Activated T-cell treated with anti-CD3 and anti-CD28 coated beads, Interleukin-2, amount 50 U/mL, for 72 hours (primary cell): ENCODE data around the gene CCNB1IP1. TPM values are rescaled to one million over a fixed set of nuclear protein-coding genes. Genes with fewer than 3 reads are reported as not detected.
A peak's percentile ranks its signal among the peaks of the same experiment; 100 is the strongest.
"Not testable (repeated sequence)": the region's sequence is repeated elsewhere in the genome, so short reads cannot be mapped to it uniquely, and the experiment has no call there.

ENCODE experiments used
- ATAC-seq, 2 donors: fragments of 150-1000 bp; cut with Tn5 transposase; replicated peaks in 1 of 2; 2 replicates each; pipeline ENCODE4 v1.10.0; 2021; ENCODE audit warnings: moderate library complexity in 2 of 2, mild to moderate bottlenecking in 1 of 2
- DNase-seq, 2 donors: peaks; one replicate each; pipeline ENCODE4 v3.0.0; 2021 to 2022; ENCODE audit warnings: mixed read lengths in 1 of 2
- H3K27ac Mint-ChIP-seq: one replicate; pipeline ENCODE4 v1.8.0; 2022; ENCODE audit warnings: mild to moderate bottlenecking, moderate library complexity, mixed read lengths
- H3K27me3 Mint-ChIP-seq: one replicate; pipeline ENCODE4 v1.8.0; 2022; ENCODE audit warnings: low read depth, mixed read lengths
- H3K36me3 Mint-ChIP-seq, 2 donors: one replicate each; pipeline ENCODE4 v1.8.0; 2022; ENCODE audit warnings: mixed read lengths in 2 of 2, mild to moderate bottlenecking in 1 of 2; ENCODE audit not compliant: insufficient read depth in 2 of 2
- H3K4me1 Mint-ChIP-seq: one replicate; pipeline ENCODE4 v1.8.0; 2022; ENCODE audit warnings: low read depth, mixed read lengths
- H3K4me3 Mint-ChIP-seq, 2 donors: one replicate each; pipeline ENCODE4 v1.8.0; 2022; ENCODE audit warnings: mild to moderate bottlenecking in 2 of 2, mixed read lengths in 2 of 2, moderate library complexity in 2 of 2
- H3K9me3 Mint-ChIP-seq, 2 donors: one replicate each; pipeline ENCODE4 v1.8.0; 2022; ENCODE audit warnings: mixed read lengths in 2 of 2
- total RNA-seq, 2 donors: library from RNA; stranded (reverse); gene quantifications; one replicate each; pipeline ENCODE4 v1.2.3, GENCODE V29; 2022

Gene CCNB1IP1
- total RNA-seq, 2 donors from 2014 or later = 73.4 to 89.9 TPM

DNA sequence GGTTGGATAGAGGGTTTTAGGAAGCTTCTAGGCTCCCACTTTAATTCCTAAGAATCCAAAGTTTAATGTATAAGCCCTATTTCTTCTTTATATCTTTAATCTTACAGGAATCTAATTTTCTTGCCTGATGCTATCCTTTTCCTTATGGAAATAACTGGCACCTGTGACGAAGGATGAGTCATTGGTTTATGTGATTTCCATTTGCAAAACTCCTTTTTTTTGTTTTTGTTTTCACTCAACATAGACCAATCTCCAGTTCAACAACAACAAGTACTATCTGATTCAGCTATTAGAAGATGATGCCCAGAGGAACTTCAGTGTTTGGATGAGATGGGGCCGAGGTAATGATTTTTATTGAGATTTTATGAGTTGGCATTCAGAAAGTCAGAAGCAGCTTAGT lies 17.2 kb upstream of the CCNB1IP1 start:
- DNase-seq = no peak
- Mint-ChIP-seq H3K36me3 (peaks cover 11 to 44% of the 10 kb centered on the region in 2 donors), H3K9me3 (no peaks in the 10 kb centered on the region), H3K4me1 (peaks cover 15% of the 10 kb centered on the region), H3K27ac (no peak overlapping the region), H3K4me3 (no peak overlapping the region), H3K27me3 (no peaks in the 10 kb centered on the region)
- ATAC-seq = no peak

DNA sequence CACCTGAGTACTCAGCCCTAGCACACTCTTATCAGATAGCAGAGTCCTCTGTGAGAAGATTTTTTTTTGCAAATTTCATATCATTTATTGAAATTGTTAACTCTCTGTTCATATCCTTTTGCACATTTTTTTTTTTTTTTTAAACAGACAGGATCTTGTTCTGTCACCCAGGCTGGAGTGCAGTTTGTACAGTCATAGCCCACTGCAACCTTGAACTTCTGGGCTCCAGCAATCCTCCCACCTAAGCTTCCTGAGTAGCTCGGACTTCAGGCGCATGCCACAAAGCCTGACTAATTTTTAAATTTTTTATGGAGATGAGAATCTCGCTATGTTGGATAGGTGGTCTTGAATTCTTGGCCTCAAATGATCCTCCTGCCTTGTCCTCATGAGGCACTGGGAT lies 14.7 kb upstream of the CCNB1IP1 start:
- Mint-ChIP-seq H3K27ac (no peak overlapping the region), H3K4me3 (no peak overlapping the region), H3K27me3 (no peaks in the 10 kb centered on the region), H3K9me3 (no peaks in the 10 kb centered on the region), H3K36me3 (peaks cover 8 to 34% of the 10 kb centered on the region in 2 donors), H3K4me1 (peaks cover 31% of the 10 kb centered on the region)
- DNase-seq (no peak), ATAC-seq (no peak)

DNA sequence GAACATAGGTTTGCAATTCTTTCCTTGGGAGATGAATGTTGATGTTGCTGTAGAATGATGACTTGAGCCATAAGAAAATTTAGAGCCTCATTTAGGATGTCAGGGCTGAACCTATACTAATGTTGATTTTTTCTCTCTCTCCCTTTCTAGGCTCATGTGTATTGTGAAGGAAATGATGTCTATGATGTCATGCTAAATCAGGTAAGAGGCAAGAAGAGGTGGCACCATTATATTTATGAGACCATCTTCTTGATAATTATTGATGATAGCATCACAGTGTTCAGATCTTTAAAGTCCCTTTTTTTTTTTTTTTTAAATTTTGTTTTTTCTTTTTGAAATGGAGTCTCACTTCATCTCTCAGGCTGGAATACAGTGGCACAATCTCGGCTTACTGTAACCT lies 13.6 kb upstream of the CCNB1IP1 start:
- Mint-ChIP-seq H3K4me1 (peaks cover 31% of the 10 kb centered on the region), H3K27ac (no peak overlapping the region), H3K4me3 (no peak overlapping the region), H3K27me3 (no peaks in the 10 kb centered on the region), H3K36me3 (peaks cover 8 to 29% of the 10 kb centered on the region in 2 donors), H3K9me3 (no peaks in the 10 kb centered on the region)
- ATAC-seq = no peak
- DNase-seq = no peak

DNA sequence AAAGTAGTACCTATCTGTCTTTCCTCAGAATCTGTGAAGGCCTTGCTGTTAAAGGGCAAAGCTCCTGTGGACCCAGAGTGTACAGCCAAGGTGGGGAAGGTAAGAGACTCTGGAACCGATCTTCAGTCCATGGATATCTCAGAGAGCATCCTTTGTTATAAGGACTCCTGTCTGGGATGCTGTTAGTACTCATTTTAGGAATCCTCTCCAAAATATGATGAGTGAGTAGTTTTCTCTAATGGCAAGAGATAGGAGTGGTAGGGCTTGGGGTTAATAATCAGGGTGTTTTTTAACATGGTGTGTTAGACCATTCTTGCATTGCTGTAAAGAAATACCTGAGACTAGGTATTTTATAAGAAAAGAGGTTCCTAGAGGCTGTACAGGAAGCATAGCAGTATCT lies 12.3 kb upstream of the CCNB1IP1 start:
- Mint-ChIP-seq H3K4me1 (peaks cover 28% of the 10 kb centered on the region), H3K27ac (peak overlapping the region; percentile 13), H3K36me3 (peaks cover 4 to 22% of the 10 kb centered on the region in 2 donors), H3K27me3 (no peaks in the 10 kb centered on the region), H3K4me3 (peak overlapping the region in 1 of 2 donors; percentile 21), H3K9me3 (no peaks in the 10 kb centered on the region)
- ATAC-seq (no peak), DNase-seq (no peak)

DNA sequence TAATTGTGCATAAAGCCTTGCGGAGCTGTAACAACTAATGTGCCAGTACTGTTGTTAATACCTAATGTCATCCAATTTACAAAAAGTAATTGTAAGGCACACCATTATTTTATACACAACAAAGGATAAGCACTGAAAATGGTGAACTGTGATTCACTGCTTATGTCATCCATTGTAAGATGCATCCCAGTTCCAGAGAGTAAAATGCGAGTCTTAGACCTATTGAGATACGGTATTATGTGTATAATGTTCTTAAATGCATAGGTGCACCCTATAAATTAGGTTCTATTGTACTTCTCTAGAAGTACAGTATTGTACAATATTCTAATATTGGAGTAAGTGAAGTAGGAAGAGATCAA lies 10.8 kb upstream of the CCNB1IP1 start:
- no peak for ATAC-seq
- Mint-ChIP-seq H3K4me1 (peaks cover 21% of the 10 kb centered on the region), H3K9me3 (no peaks in the 10 kb centered on the region), H3K36me3 (peaks cover 4 to 18% of the 10 kb centered on the region in 2 donors), H3K27ac (peak overlapping the region; percentile 88), H3K27me3 (no peaks in the 10 kb centered on the region), H3K4me3 (peak overlapping the region; percentile 84 to 87)
- no peak for DNase-seq

DNA sequence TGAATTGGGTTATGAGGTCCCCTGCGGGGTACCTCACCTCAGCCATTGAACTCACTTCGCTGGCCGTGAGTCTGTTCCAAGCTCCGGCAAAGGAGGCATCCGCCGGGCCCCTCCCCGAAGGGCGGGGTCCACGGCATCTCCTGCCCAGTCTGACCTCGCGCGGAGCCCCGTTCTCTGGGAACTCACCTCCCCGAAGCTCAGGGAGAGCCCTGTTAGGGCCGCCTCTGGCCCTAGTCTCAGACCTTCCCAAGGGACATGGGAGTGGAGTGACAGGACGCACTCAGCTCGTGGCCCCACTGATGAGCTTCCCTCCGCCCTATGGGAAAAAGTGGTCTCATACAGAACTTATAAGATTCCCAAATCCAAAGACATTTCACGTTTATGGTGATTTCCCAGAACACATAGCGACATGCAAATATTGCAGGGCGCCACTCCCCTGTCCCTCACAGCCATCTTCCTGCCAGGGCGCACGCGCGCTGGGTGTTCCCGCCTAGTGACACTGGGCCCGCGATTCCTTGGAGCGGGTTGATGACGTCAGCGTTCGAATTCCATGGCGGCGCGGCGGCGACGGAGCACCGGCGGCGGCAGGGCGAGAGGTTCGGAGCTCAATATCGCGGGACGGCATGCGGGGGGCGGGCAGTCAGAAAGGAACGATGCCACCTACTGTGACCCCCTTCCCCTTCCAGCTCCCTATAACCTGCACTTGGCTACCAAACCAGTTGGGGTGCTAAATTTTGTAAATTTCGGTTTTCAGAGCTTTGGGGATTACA lies 10.2 kb upstream of the CCNB1IP1 start, which contains the start of gene PARP2:
Gene PARP2, plus strand, starts transcription at position 544 of the 770 bp plus-strand sequence. Its CDS starts 7 bp downstream, at position 551.
- H3K4me3 Mint-ChIP-seq = peak within 1 kb of the TSS; percentile 84 to 87
- DNase-seq (peak; percentile 94 to 96), ATAC-seq (peak; percentile 92 to 95)
- H3K9me3 Mint-ChIP-seq = no peaks in the 10 kb centered on the region
- peaks cover 21% of the 10 kb centered on the region for H3K4me1 Mint-ChIP-seq
- H3K27me3 Mint-ChIP-seq = no peaks in the 10 kb centered on the region
- peak within 1 kb of the TSS; percentile 88 for H3K27ac Mint-ChIP-seq
- peaks cover 4 to 18% of the 10 kb centered on the region in 2 donors for H3K36me3 Mint-ChIP-seq

DNA sequence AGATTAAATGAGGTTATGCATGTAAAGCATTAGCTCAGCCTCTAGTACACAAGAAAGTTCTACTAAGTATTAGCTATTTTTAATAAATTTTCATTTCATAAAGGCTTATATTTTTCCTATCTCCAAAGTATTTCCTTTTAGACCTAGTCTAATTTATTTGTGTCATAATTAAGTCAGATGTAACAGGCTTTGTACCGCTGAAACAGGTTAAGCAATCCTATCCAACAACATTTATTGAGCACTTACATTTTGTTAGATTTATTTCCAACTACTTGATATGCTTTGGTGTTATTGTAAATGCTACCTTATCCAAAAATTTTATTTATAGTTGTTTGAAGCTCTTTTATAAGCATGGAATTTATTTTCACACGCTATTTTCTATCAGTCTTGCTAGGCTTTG lies 8.6 kb upstream of the CCNB1IP1 start:
- ATAC-seq (no peak), DNase-seq (no peak)
- H3K27ac Mint-ChIP-seq = no peak overlapping the region
- peaks cover 3 to 10% of the 10 kb centered on the region in 2 donors for H3K36me3 Mint-ChIP-seq
- H3K4me3 Mint-ChIP-seq = peak overlapping the region; percentile 84 to 87
- H3K9me3 Mint-ChIP-seq = no peaks in the 10 kb centered on the region
- no peaks in the 10 kb centered on the region for H3K27me3 Mint-ChIP-seq
- H3K4me1 Mint-ChIP-seq = peaks cover 21% of the 10 kb centered on the region

DNA sequence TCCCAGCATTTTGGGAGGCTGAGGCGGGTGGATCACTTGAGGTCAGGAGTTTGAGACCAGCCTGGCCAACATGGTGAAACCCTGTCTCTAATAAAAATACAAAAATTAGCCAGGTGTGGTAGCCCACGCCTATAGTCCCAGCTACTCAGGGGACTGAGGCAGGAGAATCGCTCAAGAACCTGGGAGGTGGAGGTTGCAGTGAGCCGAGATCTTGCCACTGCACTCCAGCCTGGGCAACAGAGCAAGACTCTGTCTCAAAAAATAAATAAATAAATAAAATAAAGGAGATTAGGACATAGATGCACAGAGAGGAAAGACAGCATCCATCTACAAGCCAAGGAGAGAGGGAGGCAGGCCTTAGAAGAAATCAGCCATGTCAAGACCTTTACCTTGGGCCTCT lies 8.0 kb upstream of the CCNB1IP1 start:
- peak overlapping the region in 1 of 2 donors; percentile 11 for H3K4me3 Mint-ChIP-seq
- H3K27ac Mint-ChIP-seq, H3K9me3 Mint-ChIP-seq, DNase-seq, H3K36me3 Mint-ChIP-seq, ATAC-seq, H3K27me3 Mint-ChIP-seq: not testable (repeated sequence)
- H3K4me1 Mint-ChIP-seq = peaks cover 21% of the 10 kb centered on the region

DNA sequence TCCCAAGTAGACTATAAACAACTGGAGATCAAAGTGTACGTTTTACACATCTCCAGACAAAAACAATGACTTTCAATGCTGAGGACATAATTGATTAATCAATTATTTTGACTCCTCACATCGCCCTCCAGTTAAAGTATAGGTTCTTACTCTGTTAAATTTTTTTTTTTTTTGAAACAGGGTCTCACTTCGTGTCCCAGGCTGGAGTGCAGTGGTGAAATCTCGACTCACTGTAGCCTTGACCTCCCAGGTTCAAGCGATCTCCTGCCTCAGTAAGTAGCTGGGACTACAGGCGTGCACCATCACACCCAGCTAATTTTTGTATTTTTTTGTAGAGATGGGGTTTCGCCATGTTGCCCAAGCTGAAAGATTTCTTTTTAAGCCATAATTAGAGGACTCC lies 938 bp upstream of the CCNB1IP1 start:
- no peak for ATAC-seq
- H3K9me3 Mint-ChIP-seq = no peaks in the 10 kb centered on the region
- no peak for DNase-seq
- H3K36me3 Mint-ChIP-seq = peaks cover 1 to 4% of the 10 kb centered on the region in 2 donors
- H3K4me1 Mint-ChIP-seq = peaks cover 52% of the 10 kb centered on the region
- no peaks in the 10 kb centered on the region for H3K27me3 Mint-ChIP-seq
- H3K27ac Mint-ChIP-seq = peak overlapping the region; percentile 98
- H3K4me3 Mint-ChIP-seq = peak overlapping the region; percentile 27 to 98

DNA sequence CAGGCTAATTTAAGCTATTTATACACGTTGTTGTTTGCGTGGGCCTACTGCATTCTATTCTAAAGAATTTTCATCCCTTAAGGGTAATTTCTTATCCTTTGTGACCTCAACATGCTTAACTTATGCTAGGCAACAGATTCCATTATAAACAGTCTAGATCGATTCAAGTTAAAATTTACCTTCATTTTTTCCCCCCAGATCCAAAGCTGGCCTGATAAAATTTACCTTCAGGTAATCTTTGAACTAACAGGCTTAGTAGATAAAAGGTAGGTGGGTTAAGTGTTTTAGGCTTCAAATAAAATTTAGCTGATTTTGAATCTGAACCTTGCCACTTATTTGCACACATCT lies 389 bp upstream of the CCNB1IP1 start:
- H3K9me3 Mint-ChIP-seq = no peaks in the 10 kb centered on the region
- H3K27ac Mint-ChIP-seq = peak overlapping the region; percentile 98
- DNase-seq (no peak), ATAC-seq (no peak)
- peaks cover 57% of the 10 kb centered on the region for H3K4me1 Mint-ChIP-seq
- H3K27me3 Mint-ChIP-seq = no peaks in the 10 kb centered on the region
- peaks cover 1 to 4% of the 10 kb centered on the region in 2 donors for H3K36me3 Mint-ChIP-seq
- peak overlapping the region; percentile 98 for H3K4me3 Mint-ChIP-seq

DNA sequence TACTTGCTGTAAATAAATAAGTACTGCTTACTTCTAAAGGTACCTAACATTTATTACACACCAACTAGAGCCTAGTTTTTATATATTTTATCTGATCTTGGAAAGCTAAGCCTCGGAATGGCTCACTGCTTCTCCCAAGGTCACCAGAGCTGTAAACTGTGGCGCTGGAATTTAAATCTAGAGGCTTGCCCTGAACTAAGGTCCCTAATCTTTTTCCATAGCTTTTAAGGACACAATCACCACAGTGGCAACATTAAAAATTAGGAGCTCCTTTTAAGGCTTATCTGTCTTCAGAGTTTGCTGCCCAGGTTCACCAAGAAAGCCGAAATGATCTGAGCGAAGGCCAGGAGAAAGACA lies 670 bp downstream of the CCNB1IP1 start:
- Mint-ChIP-seq H3K4me3 (peak overlapping the region; percentile 98), H3K36me3 (peaks cover 1 to 4% of the 10 kb centered on the region in 2 donors), H3K9me3 (no peaks in the 10 kb centered on the region), H3K27ac (peak overlapping the region; percentile 98), H3K4me1 (peaks cover 67% of the 10 kb centered on the region), H3K27me3 (no peaks in the 10 kb centered on the region)
- ATAC-seq = no peak
- no peak for DNase-seq

DNA sequence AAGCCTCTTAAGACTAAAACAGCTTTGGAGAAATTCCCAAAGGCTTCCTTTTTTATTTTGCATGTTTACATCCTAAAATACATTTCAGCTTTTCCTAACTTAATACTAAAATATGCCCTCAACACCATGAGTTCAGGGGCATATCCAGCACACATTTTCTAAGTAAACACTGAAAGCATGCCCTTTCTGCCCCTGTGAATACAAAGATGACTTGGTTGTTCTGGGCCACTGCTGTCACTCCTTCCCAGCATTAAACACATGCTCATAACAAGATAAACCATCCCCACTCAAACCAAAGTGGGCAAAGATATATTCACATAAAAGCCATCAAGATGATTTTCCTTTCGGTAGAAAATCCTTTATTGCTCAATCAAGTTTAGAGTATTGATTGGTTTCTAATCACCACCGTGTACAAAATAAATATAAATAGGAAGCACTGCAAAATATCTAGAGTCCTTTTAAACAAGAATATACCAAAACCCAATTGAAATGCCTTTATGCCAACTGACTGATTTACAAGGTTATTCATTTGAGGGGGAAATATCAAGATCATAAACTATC lies 1.9 kb downstream of the CCNB1IP1 start:
- peak overlapping the region; percentile 48 to 86 for H3K4me3 Mint-ChIP-seq
- H3K9me3 Mint-ChIP-seq = no peaks in the 10 kb centered on the region
- H3K27me3 Mint-ChIP-seq = no peaks in the 10 kb centered on the region
- no peak for DNase-seq
- H3K27ac Mint-ChIP-seq = peak overlapping the region; percentile 76
- peaks cover 1 to 4% of the 10 kb centered on the region in 2 donors for H3K36me3 Mint-ChIP-seq
- peaks cover 74% of the 10 kb centered on the region for H3K4me1 Mint-ChIP-seq
- no peak for ATAC-seq

DNA sequence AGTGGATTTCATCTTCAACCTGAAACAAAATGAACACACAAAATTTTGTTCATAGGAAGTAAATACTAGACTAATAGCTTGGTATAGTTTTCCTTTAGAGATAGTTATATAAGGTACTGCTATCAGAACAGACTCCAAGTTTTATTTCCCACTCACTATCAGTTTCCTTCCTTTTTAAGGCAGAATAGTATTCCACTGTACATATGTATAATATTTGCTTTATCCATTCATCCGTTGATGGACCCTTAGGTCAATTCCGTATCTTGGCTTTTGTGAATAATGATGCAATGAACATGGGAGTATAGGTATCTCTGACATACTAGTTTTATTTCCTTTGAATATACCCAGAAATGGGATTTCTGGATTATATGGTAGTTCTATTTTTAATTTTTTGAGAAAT lies 3.7 kb downstream of the CCNB1IP1 start:
- Mint-ChIP-seq H3K4me1 (peaks cover 66% of the 10 kb centered on the region), H3K27ac (peak overlapping the region; percentile 8), H3K27me3 (no peaks in the 10 kb centered on the region), H3K36me3 (peaks cover 1 to 11% of the 10 kb centered on the region in 2 donors), H3K4me3 (peak overlapping the region in 1 of 2 donors; percentile 8), H3K9me3 (no peaks in the 10 kb centered on the region)
- no peak for ATAC-seq
- DNase-seq = no peak
